Esophagus squamous epithelium (tissue), 4 donors: Measurements from ENCODE around the gene PLA2G1B.

Source experiments
- POLR2A ChIP-seq, 4 donors: fragments of 450-650 bp; IDR thresholded peaks; one replicate each; pipeline ENCODE4 v1.6.1; 2017; ENCODE audit warnings: antibody characterized with exemption in 4 of 4, mild to moderate bottlenecking in 4 of 4, moderate library complexity in 3 of 4
- TF ChIP-seq, protein P1 (sequence below), 6 experiments: fragments of 450-650 bp in 4 of 6; fragments of 200-600 bp in 2 of 6; sonication (generic) in 2 of 6; IDR thresholded peaks; one replicate each; pipeline ENCODE4 v1.5.1; 2016 to 2019; ENCODE audit warnings: antibody characterized with exemption in 6 of 6, mild to moderate bottlenecking in 4 of 6, moderate library complexity in 4 of 6

- TF ChIP-seq, protein P1, sequence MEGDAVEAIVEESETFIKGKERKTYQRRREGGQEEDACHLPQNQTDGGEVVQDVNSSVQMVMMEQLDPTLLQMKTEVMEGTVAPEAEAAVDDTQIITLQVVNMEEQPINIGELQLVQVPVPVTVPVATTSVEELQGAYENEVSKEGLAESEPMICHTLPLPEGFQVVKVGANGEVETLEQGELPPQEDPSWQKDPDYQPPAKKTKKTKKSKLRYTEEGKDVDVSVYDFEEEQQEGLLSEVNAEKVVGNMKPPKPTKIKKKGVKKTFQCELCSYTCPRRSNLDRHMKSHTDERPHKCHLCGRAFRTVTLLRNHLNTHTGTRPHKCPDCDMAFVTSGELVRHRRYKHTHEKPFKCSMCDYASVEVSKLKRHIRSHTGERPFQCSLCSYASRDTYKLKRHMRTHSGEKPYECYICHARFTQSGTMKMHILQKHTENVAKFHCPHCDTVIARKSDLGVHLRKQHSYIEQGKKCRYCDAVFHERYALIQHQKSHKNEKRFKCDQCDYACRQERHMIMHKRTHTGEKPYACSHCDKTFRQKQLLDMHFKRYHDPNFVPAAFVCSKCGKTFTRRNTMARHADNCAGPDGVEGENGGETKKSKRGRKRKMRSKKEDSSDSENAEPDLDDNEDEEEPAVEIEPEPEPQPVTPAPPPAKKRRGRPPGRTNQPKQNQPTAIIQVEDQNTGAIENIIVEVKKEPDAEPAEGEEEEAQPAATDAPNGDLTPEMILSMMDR (IDR thresholded peaks at IDR 0.05): no peak
- no peak for TF ChIP-seq POLR2A (IDR thresholded peaks at IDR 0.05)
These were observed 31.5 kb upstream of the PLA2G1B start for GRCh38 chr12:120359128-120359527.
